ENCODE measurements around the gene USP31.
"Not testable (repeated sequence)": the region's sequence is repeated elsewhere in the genome, so short reads cannot be mapped to it uniquely, and the experiment has no call there.

The USP31 gene

GRCh38 chr16:23129686-23130085 lies 19.6 kb downstream of the USP31 start:
- DNase-seq, result no peak

- DNase-seq, result no peak
These were observed 21.2 kb downstream of the USP31 start for GRCh38 chr16:23128056-23128455.

- no peak for DNase-seq
These were observed 24.0 kb downstream of the USP31 start for GRCh38 chr16:23125277-23125676.

GRCh38 chr16:23124315-23124714 lies 24.9 kb downstream of the USP31 start:
- peak; percentile 34 for DNase-seq

GRCh38 chr16:23122144-23122543 lies 27.1 kb downstream of the USP31 start:
- DNase-seq, result no peak

- no peak for DNase-seq
These were observed 28.2 kb downstream of the USP31 start for GRCh38 chr16:23121024-23121423.

- DNase-seq, result no peak
These were observed 28.7 kb downstream of the USP31 start for GRCh38 chr16:23120562-23120961.

- no peak for DNase-seq
These were observed 29.7 kb downstream of the USP31 start for GRCh38 chr16:23119570-23119969.

GRCh38 chr16:23114131-23114904 lies 34.9 kb downstream of the USP31 start:
- no peak for DNase-seq

- DNase-seq, result no peak
These were observed 36.1 kb downstream of the USP31 start for GRCh38 chr16:23113185-23113584.

- no peak for DNase-seq
These were observed 38.9 kb downstream of the USP31 start for GRCh38 chr16:23110257-23110899.

GRCh38 chr16:23107936-23108335 lies 41.3 kb downstream of the USP31 start:
- no peak for DNase-seq

- no peak for DNase-seq
These were observed 42.1 kb downstream of the USP31 start for GRCh38 chr16:23107117-23107516.

GRCh38 chr16:23105309-23105708 lies 43.9 kb downstream of the USP31 start:
- no peak for DNase-seq

- DNase-seq, result no peak
These were observed 45.0 kb downstream of the USP31 start for GRCh38 chr16:23104032-23104955.

GRCh38 chr16:23103603-23104002 lies 45.6 kb downstream of the USP31 start:
- DNase-seq, result no peak

GRCh38 chr16:23101012-23101550 lies 48.2 kb downstream of the USP31 start:
- DNase-seq, result no peak

- DNase-seq, result not testable (repeated sequence)
These were observed 52.8 kb downstream of the USP31 start for GRCh38 chr16:23096450-23096849.

GRCh38 chr16:23094136-23094535 lies 55.1 kb downstream of the USP31 start:
- not testable (repeated sequence) for DNase-seq

GRCh38 chr16:23092801-23093117 lies 56.5 kb downstream of the USP31 start:
- no peak for DNase-seq

GRCh38 chr16:23092072-23092800 lies 57.0 kb downstream of the USP31 start:
- no peak for DNase-seq

GRCh38 chr16:23089111-23089510 lies 60.1 kb downstream of the USP31 start:
- DNase-seq, result no peak

GRCh38 chr16:23088018-23088417 lies 61.2 kb downstream of the USP31 start:
- no peak for DNase-seq

Data from T1000 (cell line).